HG03469 (cell line): ENCODE data around the gene HRCT1.
"Not testable (repeated sequence)": the region's sequence is repeated elsewhere in the genome, so short reads cannot be mapped to it uniquely, and the experiment has no call there.

Experiments used
- ATAC-seq: cut with Tn5 transposase; IDR thresholded peaks from one replicate; pipeline ENCODE4 v1.9.1; 2021; ENCODE audit warnings: mild to moderate bottlenecking, moderate library complexity, moderate number of reproducible peaks; ENCODE audit not compliant: unreplicated experiment

Gene HRCT1

DNA sequence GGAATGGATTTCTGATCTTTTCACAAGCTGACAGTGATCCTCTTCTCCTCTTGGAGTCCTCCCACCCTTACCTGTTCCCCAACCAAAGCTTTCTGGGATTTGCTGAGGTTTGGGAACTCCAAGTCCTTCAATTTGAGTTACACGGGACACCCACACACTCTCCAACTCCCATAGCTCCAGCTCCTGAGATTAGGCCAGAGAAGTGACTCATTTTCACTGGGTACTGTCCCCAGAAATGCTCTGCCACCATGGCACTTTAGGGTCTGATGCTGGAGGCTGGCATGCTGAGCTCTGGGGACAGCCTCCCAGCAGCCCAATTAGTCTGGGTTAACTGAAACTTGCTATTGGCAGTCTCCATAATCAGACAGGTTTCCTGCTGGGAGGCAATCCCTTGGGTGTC is 14.0 kb upstream of the HRCT1 start:
- no peak for ATAC-seq

DNA sequence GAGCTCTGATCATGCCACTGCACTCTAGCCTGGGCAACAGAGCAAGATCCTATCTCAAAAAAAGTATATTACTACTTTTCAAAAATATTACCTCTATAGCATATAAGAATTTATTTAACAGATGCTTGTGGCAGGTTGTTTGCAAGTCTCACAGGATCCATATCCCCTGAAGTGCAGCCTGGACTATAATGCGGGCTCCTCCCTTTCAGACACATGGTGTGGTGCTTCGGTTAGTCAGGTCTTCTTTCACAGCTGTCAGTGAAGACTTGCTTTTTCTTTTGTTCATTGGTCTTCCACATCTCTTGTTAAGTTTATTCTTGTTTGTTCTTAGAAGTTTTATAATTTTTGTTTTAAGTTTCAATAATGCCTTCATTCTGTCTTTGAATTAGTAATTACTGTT is 9.4 kb upstream of the HRCT1 start:
- ATAC-seq = no peak

DNA sequence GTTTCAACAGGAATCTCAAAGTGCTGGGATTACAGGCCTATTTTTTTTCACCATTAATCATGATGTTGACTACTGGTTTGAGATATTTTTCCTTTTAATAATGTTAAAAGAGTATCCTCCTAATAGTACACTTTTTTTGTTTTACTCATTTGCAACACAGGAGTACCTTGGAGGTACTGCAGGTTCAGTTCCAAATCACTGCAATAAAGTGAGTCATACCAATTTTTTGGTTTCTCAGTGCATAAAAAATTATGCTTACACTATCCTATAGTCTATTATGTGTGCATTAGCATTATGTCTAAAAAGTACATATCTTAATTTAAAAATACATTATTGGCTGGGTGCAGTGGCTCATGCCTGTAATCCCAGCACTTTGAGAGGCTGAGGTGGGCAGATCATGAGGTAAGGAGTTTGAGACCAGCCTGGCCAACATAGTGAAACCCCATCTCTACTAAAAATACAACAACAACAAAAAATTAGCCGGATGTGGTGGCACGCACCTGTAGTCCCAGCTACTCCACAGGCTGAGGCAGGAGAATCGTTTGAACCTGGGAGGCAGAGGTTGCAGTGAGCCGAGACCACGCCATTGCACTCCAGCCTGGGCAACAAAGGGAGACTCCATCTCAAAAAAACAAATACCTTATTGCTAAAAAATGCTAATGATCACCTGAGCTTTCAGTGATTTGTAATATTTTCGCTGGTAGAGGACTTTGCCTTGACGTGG is 8.5 kb upstream of the HRCT1 start:
- not testable (repeated sequence) for ATAC-seq

GRCh38 chr9:35898337-35898736 is 7.7 kb upstream of the HRCT1 start:
- ATAC-seq = no peak

- ATAC-seq = no peak
These were observed 7.0 kb upstream of the HRCT1 start for GRCh38 chr9:35899021-35899420.

DNA sequence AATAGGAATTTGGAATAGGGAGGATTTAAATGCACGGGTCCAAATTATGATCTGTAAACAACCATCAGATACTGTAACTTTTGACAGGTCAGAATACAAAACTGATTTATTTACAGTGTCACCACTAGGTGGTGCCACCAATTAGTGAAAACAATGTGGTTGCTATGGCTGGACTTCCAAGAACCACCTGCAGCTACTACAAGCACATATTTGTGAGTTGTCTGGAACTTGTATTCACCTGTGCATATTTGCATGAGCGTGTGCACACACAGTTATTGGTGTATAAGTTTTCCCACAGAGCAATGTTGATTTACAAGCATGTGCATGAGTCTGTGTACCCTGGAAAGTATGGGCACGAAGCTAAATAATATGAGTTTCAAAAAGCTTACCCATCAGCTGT is 3.0 kb upstream of the HRCT1 start:
- ATAC-seq = no peak

DNA sequence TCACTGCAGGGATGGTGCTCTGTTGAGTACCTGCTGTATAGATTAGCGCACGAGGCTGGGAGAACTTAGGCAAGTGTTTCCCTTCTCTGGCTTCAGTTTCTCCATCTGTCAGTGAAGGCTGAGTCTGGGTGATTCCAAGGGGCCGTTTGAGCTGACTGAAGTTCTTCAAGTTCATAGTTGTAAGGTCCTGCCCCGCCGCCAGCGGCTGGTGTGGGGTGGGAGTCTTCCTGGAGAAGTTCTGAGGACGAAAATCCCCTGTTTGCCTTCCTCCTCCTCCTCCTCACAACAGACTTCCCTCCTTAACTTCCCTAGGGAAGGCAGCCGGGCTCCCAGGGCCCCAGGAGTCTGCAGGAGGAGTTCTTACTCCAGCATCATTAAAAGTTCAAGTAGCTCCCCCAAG is 1.7 kb upstream of the HRCT1 start:
- no peak for ATAC-seq

DNA sequence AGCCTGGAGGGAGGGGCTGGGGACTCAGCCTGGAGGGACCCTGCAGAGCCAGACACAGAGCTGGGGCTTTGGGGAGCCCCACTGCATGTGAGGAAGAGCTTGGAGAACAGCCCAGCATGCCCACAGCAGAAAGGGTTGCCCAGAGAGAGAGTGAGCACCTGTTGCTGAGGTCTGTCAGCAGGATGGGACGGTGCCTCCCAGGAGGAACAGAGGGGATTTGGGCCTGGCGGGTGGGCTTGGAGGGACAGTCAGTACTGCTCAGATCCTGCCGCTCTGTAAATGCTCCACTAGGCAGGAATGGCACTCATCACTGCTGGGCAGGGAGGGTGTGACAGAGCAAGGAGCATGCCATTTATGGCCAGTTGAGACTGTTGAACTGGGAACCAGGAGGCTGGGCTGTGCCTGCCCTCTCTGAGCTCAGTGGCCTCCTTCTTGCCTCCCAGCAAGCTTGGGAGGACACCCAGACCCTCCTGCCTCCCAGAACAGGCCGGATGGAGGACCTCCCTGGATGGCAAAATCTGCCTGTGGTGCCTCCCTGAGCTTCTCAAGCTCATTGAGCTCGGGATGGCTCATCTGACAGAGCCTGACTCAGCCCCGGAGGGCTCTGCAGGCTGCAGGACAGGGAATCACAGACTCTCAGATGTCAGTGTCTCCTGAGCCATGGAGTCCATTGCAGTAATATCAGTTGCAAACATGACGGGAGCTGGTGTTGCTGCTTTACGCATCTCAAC is 786 bp upstream of the HRCT1 start:
- ATAC-seq = no peak

- ATAC-seq = no peak
These were observed 1.1 kb downstream of the HRCT1 start for GRCh38 chr9:35906923-35907699.

DNA sequence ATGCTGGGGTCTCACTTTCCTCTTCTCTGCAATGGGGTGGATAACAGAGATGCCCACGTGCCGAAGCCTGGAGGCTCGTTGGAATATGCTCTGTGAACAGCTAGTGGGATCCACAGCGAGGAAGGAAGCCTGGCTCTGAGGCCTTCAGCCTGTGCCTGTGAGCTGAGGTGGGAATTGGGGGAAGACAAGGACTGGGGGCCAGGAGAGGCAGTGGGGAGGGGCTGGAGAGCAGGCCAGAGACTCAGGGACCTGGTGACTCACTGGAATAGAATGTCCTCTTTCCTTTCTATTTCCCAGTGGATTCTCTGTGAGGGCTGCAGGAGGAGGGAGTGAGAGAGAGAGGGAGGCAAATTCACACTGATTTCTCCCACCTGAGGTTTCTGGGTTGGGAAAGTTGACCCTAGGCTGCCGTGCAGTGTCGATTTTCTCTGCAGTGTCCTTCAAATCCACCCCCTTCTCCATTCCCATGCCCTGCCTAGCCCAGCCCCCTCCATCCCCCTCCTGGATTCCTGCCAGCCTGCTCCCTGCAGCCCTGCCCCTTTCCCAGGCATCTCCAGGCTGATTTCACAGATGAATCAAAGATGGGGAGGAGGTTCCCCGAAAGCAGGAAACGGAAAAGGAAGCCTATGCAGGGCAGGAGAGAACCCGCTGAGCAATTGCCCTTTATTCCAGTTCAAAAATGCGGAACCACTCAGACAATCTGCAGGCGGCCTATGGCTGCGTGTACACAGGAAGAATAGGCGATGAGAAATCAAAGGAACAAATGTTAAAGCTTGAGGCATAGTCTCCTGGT is 1.9 kb downstream of the HRCT1 start:
- ATAC-seq = no peak

DNA sequence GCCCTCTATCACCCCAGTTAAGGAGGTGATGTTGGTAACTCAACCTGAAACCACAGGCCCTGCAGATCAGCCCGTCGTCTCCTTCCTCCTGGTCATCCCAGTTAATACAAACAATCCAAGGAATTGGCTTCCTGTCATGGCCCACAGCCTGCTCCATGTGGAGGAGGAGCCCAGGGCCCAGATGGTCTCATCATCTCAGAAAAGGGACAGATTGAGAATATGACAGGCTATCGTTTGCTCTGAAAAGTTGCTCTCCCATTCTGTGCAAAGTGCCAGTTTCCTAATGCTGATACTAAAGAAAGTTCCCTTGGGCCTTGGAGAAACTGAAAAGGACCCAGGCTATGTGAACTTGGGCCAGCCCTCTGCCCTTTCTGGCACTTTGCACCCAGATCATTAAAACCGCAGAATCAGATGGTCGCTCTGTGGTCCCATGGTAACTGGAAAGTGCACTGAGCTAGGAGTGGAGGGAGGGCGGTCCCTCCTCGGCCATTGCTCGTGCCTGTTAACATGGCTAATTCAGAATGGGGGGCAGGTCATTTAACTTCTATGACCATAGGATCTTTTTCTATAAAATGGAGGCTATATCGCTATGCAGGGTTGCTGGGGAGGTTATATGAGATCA is 2.6 kb downstream of the HRCT1 start:
- no peak for ATAC-seq

DNA sequence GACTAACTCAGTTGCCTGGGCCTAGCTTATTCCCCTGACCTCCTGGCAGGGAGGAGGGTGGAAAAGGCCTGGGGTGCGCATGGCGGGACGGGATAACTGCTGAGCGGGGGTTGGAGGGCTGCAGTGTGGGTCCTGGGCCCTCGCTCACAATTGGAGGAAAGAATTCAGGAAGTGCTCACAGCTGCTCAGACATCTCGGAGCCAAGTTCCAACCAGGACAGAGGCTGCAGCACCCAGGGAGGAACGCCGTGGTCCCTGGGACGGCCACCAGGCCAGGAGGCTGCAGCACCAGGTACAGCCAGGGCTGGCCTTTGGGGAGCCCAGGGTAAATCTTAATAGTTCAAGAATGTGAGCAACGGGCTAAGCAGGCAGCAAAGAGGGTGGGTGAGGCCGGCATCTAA is 3.3 kb downstream of the HRCT1 start, which contains the start of gene SPAAR:
Gene SPAAR, plus strand, starts transcription at position 217 of the 400 bp plus-strand sequence. CDS start 974 bp downstream, outside the sequence.
- ATAC-seq = no peak

GRCh38 chr9:35909687-35910612 is 3.9 kb downstream of the HRCT1 start:
- ATAC-seq = no peak

GRCh38 chr9:35910613-35911359 is 4.8 kb downstream of the HRCT1 start:
- ATAC-seq = no peak

DNA sequence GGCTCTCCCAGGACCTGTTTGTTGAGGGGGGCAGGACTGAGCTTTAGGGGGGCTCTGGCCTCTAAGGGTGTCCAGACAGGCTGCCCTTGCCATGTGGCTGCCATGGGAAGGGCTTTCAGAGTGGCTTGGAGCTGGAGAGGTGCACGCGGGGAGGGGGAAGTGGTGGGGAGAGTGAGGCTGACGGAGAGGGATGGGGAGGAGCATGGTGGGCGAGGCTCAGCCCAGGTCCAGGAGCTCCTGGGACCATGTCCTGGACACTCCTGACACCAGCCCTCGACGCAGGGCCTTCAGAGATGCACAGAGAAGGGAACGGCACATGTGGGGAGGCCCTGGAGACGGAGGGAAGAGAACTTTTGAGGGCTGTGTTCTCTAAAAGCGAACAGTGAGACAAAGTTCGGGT is 5.7 kb downstream of the HRCT1 start:
- no peak for ATAC-seq

- no peak for ATAC-seq
These were observed 6.9 kb downstream of the HRCT1 start for GRCh38 chr9:35912791-35913400.

DNA sequence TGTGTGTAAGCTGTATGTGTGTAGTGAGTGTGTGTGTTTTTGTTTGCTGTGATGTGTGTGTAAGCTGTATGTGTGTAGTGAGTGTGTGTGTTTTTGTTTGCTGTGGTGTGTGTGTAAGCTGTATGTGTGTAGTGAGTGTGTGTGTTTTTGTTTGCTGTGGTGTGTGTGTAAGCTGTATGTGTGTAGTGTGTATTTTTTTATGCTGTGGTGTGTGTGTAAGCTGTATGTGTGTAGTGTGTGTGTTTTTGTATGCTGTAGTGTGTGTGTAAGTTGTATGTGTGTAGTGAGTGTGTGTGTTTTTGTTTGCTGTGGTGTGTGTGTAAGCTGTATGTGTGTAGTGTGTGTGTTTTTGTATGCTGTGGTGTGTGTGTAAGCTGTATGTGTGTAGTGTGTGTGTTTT is 7.4 kb downstream of the HRCT1 start:
- not testable (repeated sequence) for ATAC-seq

- no peak for ATAC-seq
These were observed 8.4 kb downstream of the HRCT1 start for GRCh38 chr9:35914301-35914807.
